ENCODE results near the gene GRM5. TPM values are rescaled to one million over a fixed set of nuclear protein-coding genes. Genes with fewer than 3 reads are reported as not detected.
"Not testable (repeated sequence)": the region's sequence is repeated elsewhere in the genome, so short reads cannot be mapped to it uniquely, and the experiment has no call there.

GRM5 gene
- total and polyA plus RNA-seq, 2 experiments from 2014 or later: not detected

DNA sequence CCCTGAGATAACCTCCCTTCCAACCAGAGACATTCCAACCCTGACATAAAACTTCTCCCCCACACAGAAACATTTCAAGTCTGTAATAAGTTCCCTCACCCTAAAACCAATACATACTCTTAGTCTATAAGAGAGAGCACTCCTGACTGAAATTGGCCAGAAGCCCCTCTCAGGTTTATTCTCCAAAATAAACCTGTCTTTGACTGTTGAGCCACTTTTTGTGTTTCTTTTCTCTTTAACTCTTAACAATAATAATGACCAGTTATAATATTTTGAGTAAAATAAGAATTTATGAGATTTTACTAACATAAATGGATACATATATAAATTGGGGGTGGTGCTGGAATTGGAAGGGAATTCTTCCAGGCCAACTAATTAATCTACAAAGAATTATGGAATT, 93.6 kb downstream of the GRM5 start:
- no peaks in the 10 kb centered on the region for H3F3A ChIP-seq (ENCODE audit: insufficient read depth)
- H3K9me3 ChIP-seq (ENCODE audit: low read depth): no peaks in the 10 kb centered on the region
- no peaks in the 10 kb centered on the region for H4K20me1 ChIP-seq (ENCODE audit: insufficient read depth)
- no peaks in the 10 kb centered on the region for H3K79me2 ChIP-seq (ENCODE audit: insufficient read depth)
- TF ChIP-seq EZH2phosphoT487 (IDR thresholded peaks at IDR 0.05; ENCODE audit: insufficient read depth, low read depth): no peak
- TF ChIP-seq EZH2 (IDR thresholded peaks at IDR 0.05; ENCODE audit: insufficient read depth, poor library complexity, severe bottlenecking): no peak
- H3K4me2 ChIP-seq (ENCODE audit: unreplicated experiment): no peak overlapping the region
- no peaks in the 10 kb centered on the region for H3K36me3 ChIP-seq (ENCODE audit: low read depth)
- no peaks in the 10 kb centered on the region for H3K27me3 ChIP-seq (replicated peaks; ENCODE audit: insufficient read depth)
- 0 out of 2 replicates have a peak, but pooled peaks cover 5% of the 10 kb centered on the region for H3K4me1 ChIP-seq (ENCODE audit: insufficient read depth)
- in situ Hi-C loops (cut with MboI): no loop called here
- H3K9me2 ChIP-seq (ENCODE audit: insufficient read depth): no peaks in the 10 kb centered on the region
- H3K4me3 ChIP-seq: no peak overlapping the region
- no peak overlapping the region for H3K27ac ChIP-seq
- no peak overlapping the region for H2AFZ ChIP-seq
- H3K9ac ChIP-seq: no peak overlapping the region
- DNase-seq: no peak

DNA sequence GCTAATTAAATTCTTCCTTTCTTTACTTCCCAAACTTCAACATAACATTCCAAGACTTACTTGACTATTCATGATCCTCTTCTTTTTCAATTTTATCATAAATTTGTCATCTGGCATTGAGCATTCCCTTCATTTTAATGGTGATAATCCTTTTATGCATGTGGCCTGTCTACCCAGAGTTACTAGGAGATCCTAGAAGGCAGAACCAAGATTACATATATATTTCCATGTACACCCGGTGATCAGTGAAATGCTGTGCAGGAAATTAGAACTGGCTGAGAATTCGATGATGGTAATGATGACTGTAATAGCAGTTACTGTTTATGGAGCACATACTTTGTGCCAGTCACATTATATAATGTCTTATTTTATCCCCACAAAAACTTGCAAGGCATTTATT, 104.2 kb downstream of the GRM5 start:
- H3K27me3 ChIP-seq (replicated peaks; ENCODE audit: insufficient read depth): not testable (repeated sequence)

GRCh38 chr11:88959857-88960256, 105.9 kb downstream of the GRM5 start:
- H3K9me3 ChIP-seq (ENCODE audit: low read depth); H3K9ac ChIP-seq; H3K4me1 ChIP-seq (ENCODE audit: insufficient read depth); in situ Hi-C loops (cut with MboI); H3K4me3 ChIP-seq; H3F3A ChIP-seq (ENCODE audit: insufficient read depth); H3K36me3 ChIP-seq (ENCODE audit: low read depth); DNase-seq; H4K20me1 ChIP-seq (ENCODE audit: insufficient read depth); H3K9me2 ChIP-seq (ENCODE audit: insufficient read depth); H2AFZ ChIP-seq; H3K27me3 ChIP-seq (replicated peaks; ENCODE audit: insufficient read depth); H3K27ac ChIP-seq; H3K4me2 ChIP-seq (ENCODE audit: unreplicated experiment); H3K79me2 ChIP-seq (ENCODE audit: insufficient read depth): not testable (repeated sequence)
- 62% methylated on average over 3 of the region's 3 CpGs for whole genome bisulfite sequencing, 2 experiments (ENCODE audit: low coverage in 1 of 2, low lambda C conversion rate in 2 of 2, missing lambda C conversion rate in 2 of 2)

More for the DNA sequence above, 104.2 kb downstream of the GRM5 start:
- H2AFZ ChIP-seq; H3K9ac ChIP-seq; in situ Hi-C loops (cut with MboI); H3K9me2 ChIP-seq (ENCODE audit: insufficient read depth); H3K79me2 ChIP-seq (ENCODE audit: insufficient read depth); H3K4me1 ChIP-seq (ENCODE audit: insufficient read depth); H3K4me2 ChIP-seq (ENCODE audit: unreplicated experiment); H3K4me3 ChIP-seq; DNase-seq; H4K20me1 ChIP-seq (ENCODE audit: insufficient read depth); H3K9me3 ChIP-seq (ENCODE audit: low read depth); H3F3A ChIP-seq (ENCODE audit: insufficient read depth); H3K27ac ChIP-seq; H3K36me3 ChIP-seq (ENCODE audit: low read depth): not testable (repeated sequence)
- WGBS, 2 experiments (ENCODE audit: low coverage in 1 of 2, low lambda C conversion rate in 2 of 2, missing lambda C conversion rate in 2 of 2): 43 to 44% methylated on average over 2 of the region's 2 CpGs

- Histone ChIP-seq H3K36me3 (ENCODE audit: low read depth) (no peaks in the 10 kb centered on the region), H3K4me2 (ENCODE audit: unreplicated experiment) (no peak overlapping the region), H3K9me2 (ENCODE audit: insufficient read depth) (no peaks in the 10 kb centered on the region), H3K4me3 (no peak overlapping the region), H3K79me2 (ENCODE audit: insufficient read depth) (no peaks in the 10 kb centered on the region), H3F3A (ENCODE audit: insufficient read depth) (no peaks in the 10 kb centered on the region), H4K20me1 (ENCODE audit: insufficient read depth) (no peaks in the 10 kb centered on the region), H3K9ac (no peak overlapping the region), H3K9me3 (ENCODE audit: low read depth) (no peaks in the 10 kb centered on the region), H3K27ac (no peak overlapping the region), H2AFZ (no peak overlapping the region), H3K27me3 (replicated peaks; ENCODE audit: insufficient read depth) (no peaks in the 10 kb centered on the region), H3K4me1 (ENCODE audit: insufficient read depth) (no peaks in the 10 kb centered on the region)
- in situ Hi-C loops (cut with MboI): no loop called here
- no peak for DNase-seq
- TF ChIP-seq EZH2phosphoT487 (IDR thresholded peaks at IDR 0.05; ENCODE audit: insufficient read depth, low read depth) (no peak), EZH2 (IDR thresholded peaks at IDR 0.05; ENCODE audit: insufficient read depth, poor library complexity, severe bottlenecking) (no peak)
These were observed 114.8 kb downstream of the GRM5 start for GRCh38 chr11:88950975-88951374.

DNA sequence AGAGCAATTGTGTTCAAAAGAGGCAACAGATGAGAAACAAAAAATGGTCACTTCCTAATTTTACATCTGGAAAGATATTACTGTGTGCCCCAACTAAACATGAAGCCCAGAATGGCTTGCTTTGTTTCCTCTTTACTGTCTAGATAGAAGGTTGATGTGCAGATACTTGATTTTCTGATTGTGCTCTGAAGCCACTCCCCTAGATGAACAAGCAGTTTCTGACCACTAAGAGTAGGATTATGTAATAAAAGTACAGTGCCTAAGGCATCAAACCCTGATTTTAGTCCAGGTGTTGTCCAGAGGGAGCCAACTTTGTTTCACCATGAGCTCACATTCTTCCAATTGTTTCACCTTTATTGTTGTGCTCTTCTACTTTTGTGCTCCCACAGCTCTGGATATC, 116.9 kb downstream of the GRM5 start:
- H3K36me3 ChIP-seq (ENCODE audit: low read depth); H3K27ac ChIP-seq; H3K27me3 ChIP-seq (replicated peaks; ENCODE audit: insufficient read depth); H3K4me3 ChIP-seq; H2AFZ ChIP-seq; H3K4me1 ChIP-seq (ENCODE audit: insufficient read depth); H3K9me3 ChIP-seq (ENCODE audit: low read depth); H3K4me2 ChIP-seq (ENCODE audit: unreplicated experiment); H4K20me1 ChIP-seq (ENCODE audit: insufficient read depth); in situ Hi-C loops (cut with MboI); DNase-seq; H3K9ac ChIP-seq; H3K79me2 ChIP-seq (ENCODE audit: insufficient read depth); H3F3A ChIP-seq (ENCODE audit: insufficient read depth); H3K9me2 ChIP-seq (ENCODE audit: insufficient read depth): not testable (repeated sequence)

- H3K4me2 ChIP-seq (ENCODE audit: unreplicated experiment); H3K9me3 ChIP-seq (ENCODE audit: low read depth); H3K27ac ChIP-seq; DNase-seq; H3K27me3 ChIP-seq (replicated peaks; ENCODE audit: insufficient read depth); H3K9me2 ChIP-seq (ENCODE audit: insufficient read depth); H2AFZ ChIP-seq; H3K9ac ChIP-seq; H3K4me3 ChIP-seq; H4K20me1 ChIP-seq (ENCODE audit: insufficient read depth); H3K79me2 ChIP-seq (ENCODE audit: insufficient read depth); in situ Hi-C loops (cut with MboI); H3F3A ChIP-seq (ENCODE audit: insufficient read depth); H3K4me1 ChIP-seq (ENCODE audit: insufficient read depth); H3K36me3 ChIP-seq (ENCODE audit: low read depth): not testable (repeated sequence)
- 51% methylated on average over 6 of the region's 6 CpGs for WGBS, 2 experiments (ENCODE audit: low coverage in 1 of 2, low lambda C conversion rate in 2 of 2, missing lambda C conversion rate in 2 of 2)
These were observed 117.8 kb downstream of the GRM5 start for GRCh38 chr11:88947843-88948572.

GRCh38 chr11:88929665-88930064, 136.1 kb downstream of the GRM5 start:
- H3K4me3 ChIP-seq; H3K9me2 ChIP-seq (ENCODE audit: insufficient read depth); H3K36me3 ChIP-seq (ENCODE audit: low read depth); H3K4me2 ChIP-seq (ENCODE audit: unreplicated experiment); H3K79me2 ChIP-seq (ENCODE audit: insufficient read depth); H3K27ac ChIP-seq; H3K9ac ChIP-seq; H3F3A ChIP-seq (ENCODE audit: insufficient read depth); H3K27me3 ChIP-seq (replicated peaks; ENCODE audit: insufficient read depth); H3K4me1 ChIP-seq (ENCODE audit: insufficient read depth); in situ Hi-C loops (cut with MboI); H3K9me3 ChIP-seq (ENCODE audit: low read depth); H4K20me1 ChIP-seq (ENCODE audit: insufficient read depth); DNase-seq; H2AFZ ChIP-seq: not testable (repeated sequence)
- WGBS, 2 experiments (ENCODE audit: low coverage in 1 of 2, low lambda C conversion rate in 2 of 2, missing lambda C conversion rate in 2 of 2): 5 to 7% methylated on average over 1 of the region's 1 CpG

Measured in GM23248 (cell line).